Left lung (tissue), 10 donors: ENCODE results near the gene HSF5. TPM values are rescaled to one million over a fixed set of nuclear protein-coding genes. Genes with fewer than 3 reads are reported as not detected.

Source experiments
- ATAC-seq: fragments of 200-7000 bp; cut with Tn5 transposase; one replicate; pipeline ENCODE4 v1.9.1; 2020; ENCODE audit warnings: moderate library complexity
- DNase-seq, 4 donors: peaks; one replicate each; pipeline ENCODE4 v3.0.0-alpha.2; 2013 to 2020
- H3K27ac ChIP-seq, 2 donors: fragments of 200-600 bp; sonication (generic) in 1 of 2; one replicate each; pipeline versions ENCODE4 v1.5.0 to v1.8.0; 2020 to 2021
- H3K27me3 ChIP-seq, 2 donors: fragments of 200-600 bp; sonication (generic) in 1 of 2; one replicate each; pipeline versions ENCODE4 v1.5.0 to v1.8.0; 2020 to 2021
- H3K36me3 ChIP-seq, 2 donors: fragments of 200-600 bp; sonication (generic) in 1 of 2; one replicate each; pipeline versions ENCODE4 v1.5.0 to v1.8.0; 2020 to 2021
- H3K4me1 ChIP-seq, 2 donors: fragments of 200-600 bp; one replicate each; pipeline ENCODE4 v1.8.0; 2021
- H3K4me3 ChIP-seq, 2 donors: fragments of 200-600 bp; sonication (generic) in 1 of 2; one replicate each; pipeline versions ENCODE4 v1.5.0 to v1.8.0; 2020 to 2021; ENCODE audit warnings: mild to moderate bottlenecking in 1 of 2
- H3K9me3 ChIP-seq, 2 donors: fragments of 200-600 bp; sonication (generic) in 1 of 2; one replicate each; pipeline versions ENCODE4 v1.5.0 to v1.8.0; 2020 to 2021
- CTCF ChIP-seq, 2 donors: fragments of 200-600 bp; sonication (generic) in 1 of 2; IDR thresholded peaks; one replicate each; pipeline versions ENCODE4 v1.5.0 to v1.8.0; 2021; ENCODE audit warnings: antibody characterized with exemption in 2 of 2
- intact Hi-C, 2 donors: fragments of 100-400 bp; cut with DNase I; formaldehyde crosslinking; loops; one replicate each; pipeline versions ENCODE4 v1.11.2 to v1.14.2; 2022
- polyA plus RNA-seq, 6 donors: library from polyadenylated mRNA; unstranded; fragments of 120-200 nt; gene quantifications; one replicate each; pipeline ENCODE4 v1.2.1, GENCODE V29; 2013; ENCODE audit not compliant: insufficient read length in 6 of 6
- total RNA-seq, 2 donors: library from RNA; stranded (reverse); fragmentation: NEBNext Ultra II Directional; extraction: Animal tissue kit (Norgen Biotek cat#: 25700); gene quantifications; one replicate each; pipeline ENCODE4 v1.2.1, GENCODE V29; 2021
- donor health status: DM: no; HTN: yes; CAD: no.
- donor health status: DM: no; HTN: no; CAD: no.

The HSF5 gene
- total and polyA plus RNA-seq, 8 donors: 0.08 to 0.15 (median 0.12) TPM

GRCh38 chr17:58525239-58525638, 37.0 kb upstream of the HSF5 start:
- Histone ChIP-seq H3K27ac (peak overlapping the region; percentile 3 to 13), H3K4me1 (peaks cover 29 to 33% of the 10 kb centered on the region in 2 donors), H3K36me3 (no peaks in the 10 kb centered on the region), H3K27me3 (peaks cover 0 to 1% of the 10 kb centered on the region in 2 donors), H3K9me3 (no peaks in the 10 kb centered on the region), H3K4me3 (no peak overlapping the region)
- ATAC-seq (peak; percentile 54), DNase-seq (peak in 2 of 4 donors; percentile 61 to 86)
- TF ChIP-seq CTCF (IDR thresholded peaks at IDR 0.05): no peak
- intact Hi-C loops: no loop called here

DNA sequence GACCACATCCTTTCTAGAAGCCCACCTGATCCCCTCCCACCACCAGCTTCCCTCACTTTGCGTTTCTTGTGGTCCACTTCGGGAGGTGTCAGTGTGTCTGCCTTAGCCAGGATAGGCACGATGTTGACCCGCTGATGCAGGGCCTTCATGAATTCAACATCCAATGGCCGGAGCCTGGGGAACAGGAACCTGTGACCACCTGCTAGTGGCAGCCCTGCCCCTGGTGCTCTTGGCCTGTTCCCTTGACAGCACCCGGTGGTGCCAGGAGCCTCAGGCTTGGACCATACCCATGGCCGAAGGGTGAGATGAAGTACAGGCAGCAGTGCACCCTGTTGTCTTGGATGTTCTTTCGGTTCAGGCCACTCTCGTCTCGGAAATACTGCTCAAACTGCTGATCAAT, 33.5 kb upstream of the HSF5 start:
- intact Hi-C loops: no loop called here
- no peak for DNase-seq
- ATAC-seq: no peak
- peaks cover 25 to 32% of the 10 kb centered on the region in 2 donors for H3K4me1 ChIP-seq
- no peak overlapping the region for H3K4me3 ChIP-seq
- H3K36me3 ChIP-seq: no peaks in the 10 kb centered on the region
- no peak for TF ChIP-seq CTCF (IDR thresholded peaks at IDR 0.05)
- H3K9me3 ChIP-seq: no peaks in the 10 kb centered on the region
- no peak overlapping the region for H3K27ac ChIP-seq
- H3K27me3 ChIP-seq: no peaks in the 10 kb centered on the region

DNA sequence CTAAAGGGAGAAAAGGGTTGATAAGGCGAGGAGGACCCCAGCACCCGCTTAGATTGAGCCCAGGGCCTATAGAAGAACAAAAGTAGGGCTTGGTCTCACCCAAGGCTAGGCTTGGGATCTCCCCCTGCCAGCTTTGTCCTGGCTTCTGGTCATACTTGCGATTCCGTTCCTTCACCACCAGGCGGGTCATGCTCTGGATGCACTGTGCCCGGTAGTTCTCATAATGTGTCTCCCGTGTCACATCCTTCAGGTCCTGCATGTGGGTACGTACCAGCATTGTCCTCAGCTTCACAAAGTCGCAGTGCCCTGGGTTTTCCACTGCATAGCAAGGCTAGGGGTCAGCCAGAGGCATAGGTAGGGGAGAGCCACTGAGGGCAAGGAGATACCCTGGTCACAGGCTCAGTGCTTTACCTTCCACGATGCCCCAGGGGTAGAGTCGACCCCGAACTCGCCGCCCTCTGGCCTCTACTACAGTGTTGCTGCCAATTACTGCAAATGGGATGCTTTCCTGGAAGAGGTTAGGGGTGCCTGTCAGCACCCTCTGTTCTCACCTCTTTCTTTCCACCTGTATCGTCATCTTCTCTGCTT, 32.7 kb upstream of the HSF5 start:
- TF ChIP-seq CTCF (IDR thresholded peaks at IDR 0.05): peak in 1 of 2 donors; percentile 34
- no peaks in the 10 kb centered on the region for H3K27me3 ChIP-seq
- ATAC-seq (no peak), DNase-seq (no peak)
- H3K4me1 ChIP-seq: peaks cover 28 to 37% of the 10 kb centered on the region in 2 donors
- H3K27ac ChIP-seq: no peak overlapping the region
- intact Hi-C loops: no loop called here
- H3K9me3 ChIP-seq: no peaks in the 10 kb centered on the region
- no peak overlapping the region for H3K4me3 ChIP-seq
- H3K36me3 ChIP-seq: no peaks in the 10 kb centered on the region

DNA sequence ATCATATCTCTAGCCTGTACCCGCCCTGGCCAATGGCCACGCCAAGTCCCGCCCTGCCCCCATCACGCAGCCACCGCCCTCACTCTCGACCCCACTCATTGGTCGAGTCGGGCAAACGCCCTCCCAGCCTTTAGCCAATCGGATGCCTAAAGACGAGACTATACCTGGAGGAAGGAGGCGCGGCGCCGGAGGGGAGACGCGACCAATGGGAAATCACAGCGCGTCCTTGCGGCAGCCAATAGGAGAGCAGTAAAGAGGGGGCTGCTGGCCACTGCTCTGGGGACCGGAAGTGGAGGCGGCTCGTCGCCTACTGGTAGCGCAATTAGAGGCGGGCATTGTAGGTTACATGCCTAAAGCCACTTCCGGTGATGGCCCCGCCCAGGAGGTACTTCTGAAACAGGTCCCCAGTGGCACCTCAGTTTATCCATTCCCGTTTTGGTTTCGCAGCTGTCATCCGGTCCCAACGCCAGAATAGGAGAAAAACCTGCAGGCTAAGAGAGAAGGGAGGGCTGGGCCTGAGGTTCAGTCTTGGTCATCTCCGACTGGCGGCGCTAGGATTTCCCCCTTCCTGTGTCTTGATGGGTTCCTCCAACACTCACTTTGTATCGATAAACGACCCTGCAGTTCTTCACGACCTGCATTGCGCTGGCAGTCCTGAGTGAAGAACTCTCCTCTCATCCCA, 29.9 kb upstream of the HSF5 start:
- Histone ChIP-seq H3K27ac (peak overlapping the region; percentile 93 to 97), H3K27me3 (no peaks in the 10 kb centered on the region), H3K9me3 (no peaks in the 10 kb centered on the region), H3K4me3 (peak overlapping the region; percentile 49 to 82), H3K4me1 (peaks cover 24 to 58% of the 10 kb centered on the region in 2 donors), H3K36me3 (no peaks in the 10 kb centered on the region)
- DNase-seq (peak; percentile 97 to 100 (median 100)), ATAC-seq (peak; percentile 85)
- intact Hi-C loops: no loop called here
- no peak for TF ChIP-seq CTCF (IDR thresholded peaks at IDR 0.05)

DNA sequence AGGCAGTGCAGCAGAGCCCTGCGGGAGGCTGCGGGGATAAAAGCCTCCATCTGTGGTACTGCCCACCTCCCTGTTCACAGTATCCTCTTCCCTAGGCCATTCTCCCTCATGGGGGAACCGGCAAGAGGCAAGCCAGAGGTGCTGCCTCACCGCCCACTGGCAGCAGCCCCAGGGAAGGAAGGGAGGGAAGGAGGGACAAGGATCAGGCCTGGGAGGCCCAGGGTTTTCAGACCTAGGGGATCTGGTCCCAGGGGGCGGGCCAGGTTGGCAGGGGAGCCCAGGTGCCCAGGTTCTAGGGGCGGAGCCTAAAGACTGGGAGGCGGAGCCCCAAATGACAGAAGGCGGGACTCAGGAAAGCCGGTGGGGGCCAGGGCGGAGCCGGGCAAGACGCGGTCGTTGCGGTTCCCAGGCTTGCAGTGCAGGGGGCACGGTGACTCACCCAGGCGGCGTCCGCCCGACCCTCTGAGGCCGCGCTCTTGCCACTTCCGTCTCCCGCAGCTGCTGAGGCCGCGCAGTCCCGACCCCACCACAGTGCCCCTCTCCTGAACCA, 29.2 kb upstream of the HSF5 start:
- peak overlapping the region; percentile 93 to 97 for H3K27ac ChIP-seq
- H3K36me3 ChIP-seq: peaks cover 0 to 5% of the 10 kb centered on the region in 2 donors
- no peak for TF ChIP-seq CTCF (IDR thresholded peaks at IDR 0.05)
- ATAC-seq: peak; percentile 56
- peak overlapping the region; percentile 49 to 82 for H3K4me3 ChIP-seq
- intact Hi-C loops: no loop called here
- peak in 1 of 4 donors; percentile 97 for DNase-seq
- H3K9me3 ChIP-seq: no peaks in the 10 kb centered on the region
- H3K4me1 ChIP-seq: peaks cover 26 to 64% of the 10 kb centered on the region in 2 donors
- no peaks in the 10 kb centered on the region for H3K27me3 ChIP-seq
